ENCODE results near the gene LRRN4.
A peak's percentile ranks its signal among the peaks of the same experiment; 100 is the strongest.

LRRN4 gene

DNA sequence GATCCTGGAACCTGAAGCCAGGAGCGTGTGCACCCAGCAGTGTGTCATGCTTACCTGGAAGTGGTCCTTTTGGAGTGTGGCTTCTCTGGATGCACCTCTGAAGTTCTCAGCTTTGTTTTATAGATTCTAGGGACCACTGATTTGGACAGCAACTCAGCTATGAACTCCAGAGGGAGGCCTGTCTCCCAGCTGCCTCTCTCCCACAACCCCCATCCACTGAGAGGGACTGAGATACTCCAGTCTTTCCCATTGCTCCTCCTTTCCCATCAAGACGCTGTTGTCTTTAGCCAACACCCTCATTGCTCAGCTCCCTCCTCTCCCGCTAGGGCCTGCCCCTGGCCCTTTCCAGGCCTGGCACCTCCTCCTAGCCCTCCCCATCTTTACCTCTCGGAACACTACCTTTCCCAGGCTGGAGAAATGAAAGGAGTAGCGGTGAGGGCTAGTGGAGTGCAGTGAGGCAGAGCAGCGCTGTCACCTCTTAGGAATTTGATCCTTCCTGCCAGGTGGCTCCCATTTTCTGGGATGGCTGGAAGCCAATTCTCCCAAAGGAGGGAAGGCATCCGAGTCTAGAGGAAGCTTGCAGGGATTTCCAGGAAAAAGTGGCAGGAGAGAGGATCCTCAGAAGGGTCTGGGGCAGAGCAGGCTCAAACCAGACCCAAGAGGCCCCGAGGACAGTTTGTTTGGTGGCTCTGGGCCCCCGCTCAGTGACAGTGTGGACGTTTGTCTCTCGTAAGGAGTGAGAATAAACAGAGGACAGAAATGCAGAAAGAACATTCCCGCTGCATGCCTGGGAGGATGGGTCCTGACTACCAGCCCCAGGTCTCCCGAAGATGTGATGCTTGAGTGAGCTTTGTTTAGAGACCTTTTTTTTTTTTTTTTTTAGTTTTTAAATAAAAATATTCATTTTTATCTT, at the start of gene LRRN4:
Gene LRRN4, minus strand, starts transcription at position 285 of the 913 bp plus-strand sequence. CDS start 1,261 bp downstream, outside the sequence.
- FAIRE-seq, result peak; percentile 67
- DNase-seq (ENCODE audit: low spot score), result peak; percentile 86

DNA sequence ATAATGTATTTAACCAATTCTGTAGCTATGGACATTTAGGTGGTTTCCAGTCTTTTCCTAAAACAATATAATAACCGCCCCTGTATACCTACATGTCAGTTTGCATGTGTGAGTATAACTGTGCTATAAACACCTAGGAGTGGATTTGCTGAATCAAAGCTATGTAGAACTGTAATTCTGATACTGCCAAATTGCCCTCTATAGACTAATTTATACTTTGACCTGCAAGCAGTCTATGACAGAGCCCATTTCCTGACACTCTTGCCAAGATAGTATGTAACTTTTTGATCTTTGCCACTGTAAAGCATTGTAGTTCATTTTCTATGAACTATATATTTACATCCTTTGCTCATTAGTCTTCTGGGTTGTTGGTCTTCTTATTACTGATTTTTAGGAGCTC, 49.4 kb upstream of the LRRN4 start:
- DNase-seq (ENCODE audit: low spot score) (no peak), FAIRE-seq (no peak)

DNA sequence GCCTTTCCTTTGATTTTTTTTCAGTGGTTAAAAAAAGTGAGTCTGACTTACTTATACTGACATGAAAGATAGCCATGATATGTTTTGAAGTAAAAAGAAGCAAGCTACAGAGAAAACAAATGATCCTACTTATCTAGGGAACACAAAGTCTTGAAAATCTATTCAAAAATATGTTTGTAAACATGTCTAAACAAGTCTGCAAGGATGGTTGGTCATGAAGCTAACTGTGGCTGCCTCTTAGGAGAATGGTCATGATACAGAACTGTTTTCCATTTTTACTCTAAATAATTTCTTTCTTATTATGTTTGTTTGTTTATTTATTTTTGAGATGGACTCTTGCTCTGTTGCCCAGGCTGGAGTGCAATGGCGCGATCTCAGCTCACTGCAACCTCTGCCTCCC, 47.5 kb upstream of the LRRN4 start:
- no peak for DNase-seq (ENCODE audit: low spot score)
- no peak for FAIRE-seq

DNA sequence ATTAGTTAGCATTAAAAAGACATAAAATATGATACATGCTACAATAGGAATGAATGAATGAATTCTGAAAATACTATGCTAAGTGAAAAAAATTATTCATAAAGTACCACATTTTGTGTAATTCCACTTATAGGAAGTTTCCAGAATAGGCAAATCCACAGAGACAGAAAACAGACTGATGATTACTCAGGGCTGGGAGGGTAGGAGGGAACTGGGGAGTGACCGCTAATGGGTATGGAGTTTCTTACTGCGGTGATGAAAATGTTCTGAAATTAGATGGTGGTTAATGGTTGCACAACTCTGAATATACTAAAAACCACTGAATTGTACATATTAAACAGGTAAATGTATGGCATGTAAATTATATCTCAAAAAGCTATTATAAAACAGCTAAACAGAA, 46.4 kb upstream of the LRRN4 start:
- DNase-seq (ENCODE audit: low spot score) (no peak), FAIRE-seq (no peak)

DNA sequence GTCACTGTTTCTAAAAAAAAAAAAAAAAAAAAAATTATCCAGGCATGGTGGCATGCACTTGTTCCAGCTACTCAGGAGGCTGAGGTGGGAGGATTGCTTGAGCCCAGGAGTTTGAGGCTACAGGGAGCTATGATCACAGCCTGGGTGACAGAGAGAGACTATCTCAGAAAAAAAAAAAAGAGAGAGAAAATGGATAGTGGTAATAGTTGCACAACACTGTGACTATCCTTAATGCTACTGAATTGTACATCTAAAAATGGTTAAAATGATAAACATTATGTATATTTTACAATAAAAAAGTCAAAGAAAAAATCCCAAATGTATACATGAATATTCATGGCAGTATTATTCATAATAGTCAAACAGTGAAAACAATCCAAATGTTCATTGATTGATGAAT, 46.0 kb upstream of the LRRN4 start:
- DNase-seq (ENCODE audit: low spot score) (no peak), FAIRE-seq (no peak)

DNA sequence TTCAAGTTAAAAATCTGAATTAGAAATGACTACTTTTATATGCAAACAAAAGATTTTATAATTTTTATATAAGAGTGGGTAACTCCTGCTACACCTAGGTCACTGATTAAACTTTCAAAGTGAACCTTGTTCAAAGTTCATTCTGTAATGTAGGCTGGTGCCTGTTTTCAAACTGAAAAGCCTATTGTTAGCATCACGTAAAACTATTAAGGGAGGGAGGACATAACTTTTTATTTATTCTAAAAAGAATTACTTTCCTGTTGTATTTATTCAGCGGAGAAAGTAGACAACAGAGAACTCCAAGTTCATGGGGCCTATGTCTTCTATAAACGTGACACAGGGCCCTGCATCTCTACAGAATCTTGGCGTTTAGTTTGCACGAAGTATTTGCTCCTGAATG, 41.5 kb upstream of the LRRN4 start:
- no peak for DNase-seq (ENCODE audit: low spot score)
- no peak for FAIRE-seq

DNA sequence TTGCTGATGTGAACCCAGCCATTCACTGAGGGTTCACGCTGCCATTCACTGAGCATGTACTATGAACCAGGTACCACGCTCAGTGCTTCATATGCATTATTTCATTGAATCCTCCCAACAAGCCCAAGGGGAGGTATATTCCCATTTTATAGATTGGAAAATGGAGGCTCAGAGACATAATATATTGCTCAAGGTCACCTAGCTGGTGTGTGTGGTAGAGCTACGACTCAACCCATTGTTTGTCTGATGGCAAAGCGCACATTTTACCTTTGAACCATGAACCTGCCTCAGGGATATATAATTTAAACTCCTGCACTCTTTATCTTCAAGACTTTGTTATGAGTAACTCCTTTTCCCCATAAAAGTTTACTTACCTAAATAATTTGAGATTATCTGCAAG, 40.7 kb upstream of the LRRN4 start:
- FAIRE-seq, result no peak
- no peak for DNase-seq (ENCODE audit: low spot score)

DNA sequence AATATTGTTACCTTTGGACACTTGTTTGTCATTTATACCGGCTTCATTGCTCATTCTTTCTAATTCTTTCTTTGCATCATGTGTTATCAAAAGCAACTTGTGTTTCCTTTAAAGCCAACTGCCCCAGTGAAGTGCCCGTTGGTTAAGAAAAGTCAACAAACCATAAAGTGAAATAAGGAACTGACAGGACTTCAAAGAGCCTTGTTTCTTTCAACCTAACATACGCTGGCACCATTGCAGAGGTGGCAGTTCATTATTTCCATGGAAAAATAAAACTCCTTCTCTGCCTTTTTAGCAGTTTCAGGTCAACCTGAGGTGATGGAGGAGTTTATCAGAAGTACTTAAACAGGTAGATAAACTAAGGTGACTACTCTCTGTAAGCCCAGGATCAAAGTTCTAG, 40.2 kb upstream of the LRRN4 start:
- no peak for DNase-seq (ENCODE audit: low spot score)
- FAIRE-seq, result no peak

DNA sequence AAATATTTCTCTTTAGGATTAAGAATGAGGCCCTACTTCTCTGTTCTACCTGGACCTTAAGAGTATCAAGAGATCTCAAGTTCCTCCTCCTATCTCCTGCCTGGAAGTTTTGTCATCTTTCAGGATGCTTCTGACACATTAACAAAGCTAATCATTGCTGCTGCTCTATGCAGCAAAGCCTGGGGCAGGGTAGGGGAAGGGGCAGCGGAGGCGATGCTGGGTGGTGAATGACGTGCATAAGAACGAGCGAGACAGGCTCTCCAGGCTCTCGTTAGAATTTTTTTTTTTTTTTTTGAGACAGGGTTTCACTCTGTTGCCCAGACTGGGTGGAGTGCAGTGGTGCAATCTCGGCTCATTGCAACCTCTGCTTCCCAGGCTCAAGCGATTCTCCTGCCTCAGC, 37.8 kb upstream of the LRRN4 start:
- DNase-seq (ENCODE audit: low spot score), result no peak
- FAIRE-seq, result no peak

DNA sequence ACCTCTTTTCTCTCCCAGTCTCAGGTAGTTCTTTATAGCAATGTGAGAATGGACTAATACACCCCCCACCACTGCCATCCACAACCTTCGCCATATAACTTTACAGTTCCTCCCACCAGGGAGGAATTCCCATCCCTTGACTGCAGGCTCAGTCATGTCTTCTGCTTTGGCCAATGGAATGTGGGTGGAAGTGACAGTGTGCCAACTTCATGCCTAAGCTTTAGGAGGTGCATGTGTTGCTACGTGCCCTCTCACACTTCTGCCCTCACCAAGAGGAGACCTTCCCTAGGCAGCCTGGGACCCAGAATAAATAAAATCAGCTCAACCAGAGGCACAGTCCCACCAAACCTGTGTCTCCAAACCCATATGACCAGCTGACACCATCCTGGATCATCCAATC, 33.0 kb upstream of the LRRN4 start:
- FAIRE-seq, result peak; percentile 9
- DNase-seq (ENCODE audit: low spot score), result no peak

DNA sequence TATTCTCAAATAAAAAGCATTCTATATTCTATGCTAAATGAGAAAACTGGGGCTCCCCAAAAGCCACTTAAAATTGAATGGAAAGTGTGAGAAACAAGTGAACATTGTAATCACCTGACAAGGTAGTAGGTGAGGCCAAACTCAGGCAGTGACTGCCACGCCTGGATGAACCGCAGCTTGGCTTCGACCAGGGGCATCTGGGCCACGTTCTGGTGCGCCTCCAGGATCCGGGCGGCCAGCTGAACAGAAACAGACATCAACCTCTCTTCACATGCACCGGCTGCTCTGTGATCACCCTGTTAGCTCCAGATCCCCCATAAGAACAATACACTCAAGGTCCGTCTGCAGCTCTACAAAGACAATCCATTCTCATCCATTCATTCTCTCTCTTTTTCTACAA, 30.1 kb upstream of the LRRN4 start:
- FAIRE-seq, result no peak
- no peak for DNase-seq (ENCODE audit: low spot score)

DNA sequence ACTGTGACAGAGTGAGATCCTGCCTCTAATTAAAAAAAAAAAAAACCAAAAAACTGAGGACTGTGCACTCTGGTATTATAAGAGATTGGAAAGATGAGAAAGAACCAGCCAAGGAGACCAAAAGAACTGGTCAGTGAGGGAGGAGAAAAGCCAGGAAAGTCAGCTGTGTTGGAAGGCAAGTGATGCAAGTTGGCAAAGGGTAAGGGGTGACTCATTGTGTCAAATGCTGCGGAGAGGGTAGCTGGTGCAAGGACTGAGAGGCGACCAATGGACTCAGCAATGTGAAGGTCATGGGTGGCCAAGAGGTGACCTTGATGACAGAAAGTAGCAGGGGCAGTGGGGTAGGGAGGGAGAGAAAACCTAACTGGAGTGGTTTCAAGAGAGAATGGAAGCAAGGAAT, 27.4 kb upstream of the LRRN4 start:
- FAIRE-seq (no peak), DNase-seq (ENCODE audit: low spot score) (no peak)

DNA sequence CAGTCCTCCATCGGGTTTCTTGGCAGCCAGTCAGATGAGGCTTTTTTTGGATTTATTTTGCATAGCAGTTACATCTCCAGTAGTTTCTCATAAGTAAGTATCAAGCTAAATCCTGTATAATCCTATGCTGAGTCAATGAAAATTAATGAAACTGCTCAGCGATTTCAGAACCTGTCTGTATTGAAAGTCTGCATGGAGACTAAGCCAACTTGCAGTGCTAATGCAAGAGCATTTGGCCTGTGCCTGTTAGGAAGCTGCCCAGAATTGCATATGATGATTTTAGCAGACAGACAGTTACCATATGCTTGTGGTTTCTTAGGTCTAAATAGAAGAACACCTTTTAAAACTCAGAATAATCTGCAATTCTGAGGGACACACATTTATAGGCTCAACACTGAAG, 25.2 kb upstream of the LRRN4 start:
- FAIRE-seq (no peak), DNase-seq (ENCODE audit: low spot score) (no peak)

DNA sequence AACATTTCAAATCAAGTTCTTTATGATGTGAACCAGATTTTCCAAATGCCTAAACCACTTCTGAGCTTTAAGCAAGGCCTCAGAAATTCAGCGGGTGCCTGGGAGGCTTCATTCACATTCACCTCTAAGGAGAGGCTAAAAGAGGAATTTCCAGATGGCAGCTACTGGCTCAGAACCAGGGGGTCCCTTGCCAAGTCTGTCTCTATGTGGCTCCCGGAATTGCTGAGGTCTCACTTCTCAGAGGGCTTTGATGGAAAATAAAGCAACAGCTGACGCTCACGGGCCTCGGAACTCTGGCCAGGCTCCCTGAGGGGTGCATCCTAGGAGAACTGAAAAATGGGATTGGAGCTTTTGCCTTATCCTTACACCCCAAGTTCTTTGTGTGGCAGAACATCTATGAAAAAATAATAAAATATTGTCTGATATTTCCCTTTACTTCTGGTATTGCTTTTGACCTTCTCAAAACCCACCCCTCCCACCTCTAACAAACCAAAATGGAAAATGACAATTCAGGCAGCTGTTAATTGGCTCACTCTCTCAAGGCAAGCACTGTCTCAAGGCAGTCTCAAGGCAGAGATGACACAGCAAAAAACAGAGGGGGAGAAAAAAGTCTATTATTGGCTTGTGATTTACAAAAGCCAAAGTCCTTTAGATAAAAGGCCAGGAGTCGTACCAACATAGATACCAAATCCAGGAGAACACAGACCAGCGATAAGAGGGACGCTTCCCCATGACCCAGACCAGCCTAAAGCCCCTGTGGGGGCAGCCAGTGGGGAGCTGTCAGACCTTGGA, 21.8 kb upstream of the LRRN4 start:
- DNase-seq (ENCODE audit: low spot score) (no peak), FAIRE-seq (no peak)

DNA sequence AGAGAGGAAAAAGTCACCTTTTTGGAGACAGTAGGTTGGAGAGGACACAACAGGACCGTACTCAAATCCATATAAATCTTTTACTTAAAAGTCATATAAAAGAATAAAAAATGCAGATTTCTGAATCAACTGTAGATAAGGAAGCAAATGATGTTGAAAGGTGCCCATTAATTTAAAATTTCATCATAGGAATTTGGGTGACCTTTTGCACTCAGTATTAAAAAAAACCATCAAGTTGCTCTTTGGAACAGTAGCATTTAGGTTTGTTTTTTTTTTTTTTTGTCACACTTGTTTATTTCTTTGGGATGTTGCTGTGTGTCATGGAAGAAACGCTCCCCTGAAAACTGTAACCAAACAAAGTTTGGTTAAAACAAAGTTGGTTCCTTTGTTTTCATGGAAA, 20.9 kb upstream of the LRRN4 start:
- DNase-seq (ENCODE audit: low spot score), result no peak
- FAIRE-seq, result no peak

DNA sequence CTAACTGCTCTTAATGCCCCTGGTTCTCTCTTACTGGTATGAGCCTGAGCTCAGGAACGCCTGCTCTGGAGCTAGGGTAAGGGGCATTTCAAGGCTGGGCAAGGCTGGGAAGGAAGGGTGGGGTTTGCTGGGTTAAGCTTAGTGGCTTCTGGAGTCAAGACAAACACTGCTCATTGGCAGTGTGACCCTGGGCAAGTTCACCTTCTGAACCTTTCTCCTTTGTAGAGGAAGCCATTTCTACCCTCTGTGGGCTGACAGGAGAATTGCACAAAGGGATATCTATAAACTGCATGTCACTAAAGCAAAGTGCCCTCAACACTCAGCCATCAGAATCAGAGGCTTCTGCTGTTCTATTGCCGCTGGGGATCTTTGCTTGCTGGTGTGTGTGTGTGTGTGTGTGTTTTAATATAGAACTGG, 20.3 kb upstream of the LRRN4 start:
- DNase-seq (ENCODE audit: low spot score) (no peak), FAIRE-seq (no peak)

DNA sequence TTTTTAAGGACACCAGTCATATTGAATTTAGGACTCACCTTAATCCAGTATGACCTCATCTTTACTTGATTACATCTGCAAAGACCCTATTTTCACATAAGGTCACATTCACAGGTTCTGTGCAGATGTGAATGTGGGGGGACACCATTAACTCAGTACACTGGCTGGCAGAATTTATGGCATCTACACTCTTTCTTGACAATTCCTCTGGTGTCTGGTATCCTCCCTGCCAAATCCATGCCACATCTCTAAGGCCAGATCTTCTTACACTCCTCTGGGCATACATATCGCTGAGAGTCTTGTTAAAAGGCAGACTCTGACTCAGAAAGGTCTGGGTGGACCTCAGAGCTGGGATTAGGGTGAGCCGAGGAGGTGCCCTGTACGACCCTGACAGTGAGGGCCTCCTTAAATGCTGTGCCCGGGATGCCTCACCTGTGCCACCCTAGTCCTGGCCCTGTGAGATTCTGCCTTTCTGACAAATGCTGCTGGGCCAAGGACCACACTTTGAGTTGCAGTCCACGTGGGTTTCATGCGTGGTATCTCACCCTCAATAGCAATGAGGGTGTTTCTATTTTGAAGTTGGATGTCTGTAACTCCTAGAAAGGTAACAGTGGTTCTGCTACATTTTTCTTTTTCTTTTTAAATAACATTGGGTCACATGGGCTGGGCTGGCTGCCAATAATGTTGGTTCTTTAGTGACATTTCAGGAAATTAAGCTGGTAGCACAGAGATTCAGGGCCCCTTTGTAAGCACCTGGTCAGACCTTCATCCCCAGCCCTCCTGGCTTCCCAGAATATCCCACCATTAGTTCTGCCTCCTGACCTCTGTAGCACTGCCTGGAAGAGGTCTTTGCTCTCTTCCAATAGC, 17.2 kb upstream of the LRRN4 start:
- FAIRE-seq (no peak), DNase-seq (ENCODE audit: low spot score) (no peak)

DNA sequence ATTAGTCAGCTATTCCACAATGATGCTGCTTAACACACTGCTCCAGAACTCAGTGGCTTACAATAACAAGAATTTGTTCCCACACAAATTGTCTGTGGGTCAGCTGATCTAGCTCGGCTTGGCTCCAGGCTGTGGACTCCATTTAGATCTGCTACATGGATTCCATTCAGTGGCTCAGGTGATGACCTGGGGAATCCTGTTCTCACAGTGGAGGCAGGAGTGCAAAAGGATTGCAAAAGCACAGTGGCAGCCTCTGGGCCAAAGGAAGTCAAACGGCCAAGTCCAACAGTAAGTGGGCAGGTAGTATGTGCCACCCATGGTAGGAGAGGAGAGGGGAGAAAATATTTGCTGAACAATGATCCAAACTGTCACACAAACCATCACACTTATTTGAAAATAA, 15.8 kb upstream of the LRRN4 start:
- FAIRE-seq (no peak), DNase-seq (ENCODE audit: low spot score) (no peak)

DNA sequence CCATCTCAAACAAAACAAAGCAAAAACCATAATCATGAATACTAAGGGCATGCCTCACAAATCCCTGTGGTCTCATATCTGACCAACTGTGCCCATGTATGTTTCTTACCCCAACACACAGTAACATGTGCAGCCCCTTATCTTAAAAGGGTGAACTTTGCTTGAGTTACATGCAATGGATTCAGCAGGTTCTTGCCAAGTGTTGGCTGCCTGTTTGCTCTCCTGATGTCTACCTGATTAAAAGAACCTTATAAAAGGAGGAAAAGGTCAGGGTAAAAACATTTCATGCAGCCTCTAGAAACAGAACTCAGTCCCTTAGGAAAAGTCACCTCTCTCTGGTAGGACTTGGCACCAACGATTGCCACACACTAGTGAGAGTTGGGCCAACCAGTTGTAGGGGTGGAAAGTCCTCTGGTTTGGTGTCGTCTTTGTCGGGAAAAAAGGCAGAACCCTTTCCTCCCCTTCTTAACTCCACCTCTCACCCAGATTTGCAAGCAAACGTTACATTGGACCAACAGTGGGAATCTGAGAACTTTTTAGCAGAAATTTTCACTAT, 14.0 kb upstream of the LRRN4 start:
- DNase-seq (ENCODE audit: low spot score) (no peak), FAIRE-seq (no peak)

DNA sequence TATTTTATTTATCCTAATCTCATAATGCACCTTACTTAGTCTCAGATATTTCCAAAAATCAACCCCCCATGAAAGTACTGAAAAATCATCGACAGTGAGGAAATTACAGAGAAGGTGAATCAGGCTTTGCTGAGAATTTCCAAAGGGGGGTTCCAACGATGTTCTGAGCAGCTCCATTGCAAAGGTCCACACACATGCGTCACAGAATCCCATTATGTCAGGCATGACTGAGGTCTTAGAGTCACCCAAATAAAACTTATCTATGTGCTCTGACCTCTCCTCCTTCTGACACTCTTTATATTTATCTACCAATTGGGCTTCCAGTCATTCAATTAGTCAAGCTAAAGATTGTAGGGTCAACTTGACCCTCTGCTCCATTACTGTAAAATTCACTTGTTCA, 12.7 kb upstream of the LRRN4 start:
- FAIRE-seq (no peak), DNase-seq (ENCODE audit: low spot score) (no peak)

DNA sequence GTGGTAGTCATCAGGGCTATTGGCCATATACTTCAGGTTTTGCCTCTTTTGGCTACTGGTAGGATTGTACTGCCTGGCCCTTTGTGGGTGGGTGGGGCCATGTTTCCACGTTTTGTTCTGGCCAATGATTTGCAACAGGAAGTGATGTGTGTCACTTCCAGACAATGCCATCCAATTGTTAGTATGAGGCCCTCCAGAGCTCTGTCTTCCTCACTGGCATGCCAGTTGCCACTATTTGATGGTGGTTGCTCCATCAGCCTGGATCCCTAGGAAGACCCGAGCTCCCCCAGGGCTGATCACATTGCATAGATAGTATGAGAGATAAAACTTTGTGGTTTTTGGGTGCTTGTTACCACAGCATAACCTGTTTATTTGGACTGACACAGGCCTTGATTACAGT, 7.7 kb upstream of the LRRN4 start:
- FAIRE-seq (no peak), DNase-seq (ENCODE audit: low spot score) (no peak)
